ENCODE results near the gene EML1.
A peak's percentile ranks its signal among the peaks of the same experiment; 100 is the strongest.

Gene EML1

DNA sequence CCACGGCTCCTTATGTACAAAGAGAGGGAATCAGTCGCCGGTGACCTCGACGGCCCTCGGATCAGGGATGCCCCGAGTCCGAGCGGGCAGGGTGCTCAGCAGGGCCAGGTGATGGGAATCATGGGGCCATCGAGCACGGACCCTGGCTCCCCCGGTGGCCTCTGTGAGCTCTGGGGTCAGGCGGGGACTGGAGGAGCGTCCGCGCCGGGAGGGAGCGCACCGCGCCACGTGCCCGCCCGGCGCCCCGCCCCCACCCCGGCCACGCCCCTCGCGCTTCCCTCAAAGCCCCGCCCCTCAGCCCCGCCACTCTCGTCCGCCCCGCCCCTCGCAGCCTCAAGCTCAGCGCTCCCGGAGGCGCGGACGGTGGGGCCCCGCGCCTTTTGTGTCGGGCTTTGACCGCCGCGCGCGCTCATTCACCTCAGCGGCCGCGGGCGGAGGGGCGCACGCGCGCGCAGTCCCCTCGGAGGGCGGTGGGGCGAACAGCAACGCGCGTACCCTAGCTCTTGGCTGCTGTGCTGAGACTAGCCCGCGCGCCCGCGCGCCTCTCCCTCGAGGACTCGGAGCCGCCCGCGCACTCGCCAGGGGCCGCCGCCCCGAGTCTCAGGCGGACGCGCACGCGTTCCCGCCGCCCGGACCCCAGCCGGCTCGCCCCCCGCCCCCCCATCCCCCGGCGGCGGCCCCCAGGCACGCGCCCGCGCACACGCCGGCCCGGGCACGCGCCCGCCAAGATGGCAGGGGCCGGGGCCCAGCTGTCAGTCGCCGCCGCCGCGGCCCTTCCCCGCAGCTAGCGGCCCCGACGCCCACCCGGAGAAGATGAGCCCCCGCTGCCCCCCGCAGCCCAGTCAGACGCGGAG lies 178.1 kb downstream of the EML1 start:
- peak; percentile 47 for DNase-seq

DNA sequence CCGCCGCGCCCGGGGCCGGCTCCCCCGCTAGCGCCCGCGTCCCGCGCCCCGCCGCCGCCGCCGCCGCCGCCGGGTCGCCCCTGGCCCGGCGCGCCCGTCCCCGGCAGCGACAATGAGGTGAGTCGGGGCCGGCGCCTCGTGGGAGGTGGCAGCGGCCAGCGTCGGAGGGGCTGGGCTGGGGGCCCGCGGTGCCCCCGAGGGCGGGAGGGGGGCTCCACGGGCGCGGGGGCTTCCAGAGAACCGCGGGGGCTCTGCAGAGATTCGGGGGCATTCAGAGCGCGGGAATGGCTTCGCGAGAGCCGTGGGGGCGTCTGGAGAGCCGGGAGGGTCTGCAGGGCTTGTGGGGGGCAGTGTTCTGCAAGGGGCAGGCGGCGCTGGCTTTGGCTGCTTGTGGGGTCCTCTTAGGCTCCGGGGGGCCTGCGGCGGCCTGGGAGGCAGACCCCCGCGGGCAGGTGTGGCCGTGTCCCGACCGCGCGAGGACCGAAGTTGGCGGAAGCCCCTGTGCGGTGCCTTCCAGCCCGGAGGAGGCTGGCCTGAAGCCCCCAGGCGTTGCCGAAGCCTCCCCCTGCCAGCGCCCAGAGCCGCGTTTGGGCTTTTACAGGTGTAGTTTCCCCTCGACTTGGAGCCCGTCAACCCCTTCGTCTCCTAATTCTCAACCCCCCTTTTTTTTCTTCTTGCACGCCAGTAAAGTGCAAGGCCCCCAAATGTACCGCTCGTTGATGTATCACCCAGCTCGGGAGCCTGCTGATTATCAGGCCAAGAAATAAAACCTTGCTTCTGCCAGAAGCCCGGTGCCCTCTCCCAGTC lies 178.9 kb downstream of the EML1 start:
- no peak for DNase-seq

DNA sequence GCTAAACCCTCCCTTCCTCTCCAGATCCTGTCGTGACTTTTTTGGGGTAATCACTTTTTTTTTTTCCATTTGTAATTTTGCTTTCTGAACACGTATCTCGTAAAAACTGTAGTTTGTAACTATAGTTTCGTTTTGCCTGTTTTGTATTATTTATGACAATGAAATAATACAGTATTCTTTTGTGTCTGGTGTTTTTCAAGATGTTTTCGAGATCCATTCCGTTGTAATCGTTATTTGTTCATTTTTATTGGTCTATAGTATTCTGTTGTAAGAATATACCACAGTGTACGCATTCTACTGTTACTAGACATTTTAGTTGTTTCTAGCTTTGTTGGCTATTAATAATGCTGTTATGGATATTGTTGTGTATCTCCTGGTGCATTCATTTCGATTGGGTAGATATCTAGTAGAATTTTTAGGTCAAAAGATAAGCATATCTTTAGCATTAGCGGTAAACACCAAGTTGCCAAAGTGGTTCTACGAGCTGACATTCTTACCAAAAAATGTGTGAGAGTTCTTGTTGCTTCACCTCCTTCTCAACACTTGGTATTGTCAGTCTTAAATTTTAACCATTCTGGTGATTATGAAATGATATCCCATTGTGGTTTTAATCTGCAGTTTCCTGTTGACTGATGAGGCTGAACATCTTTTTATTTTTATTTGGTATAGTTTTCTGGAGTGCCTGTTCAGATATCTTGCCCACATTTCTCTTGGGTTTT lies 179.7 kb downstream of the EML1 start:
- DNase-seq, result no peak

DNA sequence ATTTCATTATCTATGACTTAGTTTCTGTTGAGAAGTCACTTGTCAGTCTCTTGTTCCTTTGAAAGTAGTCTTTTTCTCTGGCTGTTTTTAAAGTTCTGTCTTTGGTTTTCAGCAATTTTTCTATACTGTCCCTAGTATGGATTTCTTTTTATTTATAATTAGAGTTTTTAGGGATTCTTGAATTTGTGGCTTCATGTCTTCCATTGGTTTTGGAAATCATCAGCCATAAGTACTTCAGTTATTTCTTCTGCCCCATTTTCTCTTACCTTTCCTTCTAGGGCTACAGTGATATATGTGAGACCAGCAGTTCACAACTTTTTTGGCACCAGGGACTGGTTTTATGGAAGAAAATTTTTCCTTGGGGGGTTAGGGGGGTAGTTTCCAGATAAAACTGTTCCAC lies 182.0 kb downstream of the EML1 start:
- DNase-seq, result no peak

DNA sequence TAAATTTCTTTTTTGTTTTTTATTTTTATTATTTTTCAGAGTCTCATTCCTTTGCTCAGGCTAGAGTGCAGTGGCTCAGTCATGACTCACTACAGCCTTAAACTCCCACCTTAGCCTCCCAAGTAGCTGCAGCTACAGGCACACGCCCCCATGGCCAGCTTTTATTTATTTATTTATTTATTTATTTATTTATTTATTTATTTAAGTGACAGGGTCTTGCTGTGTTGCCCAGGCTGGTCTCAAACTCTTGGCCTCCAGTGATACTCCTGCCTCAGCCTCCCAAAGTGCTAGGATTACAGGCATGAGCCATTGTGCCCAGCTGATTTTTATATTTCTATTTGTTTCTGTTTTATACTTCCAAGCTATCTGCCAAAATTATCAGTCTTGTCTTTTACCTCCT lies 182.8 kb downstream of the EML1 start:
- DNase-seq, result no peak

DNA sequence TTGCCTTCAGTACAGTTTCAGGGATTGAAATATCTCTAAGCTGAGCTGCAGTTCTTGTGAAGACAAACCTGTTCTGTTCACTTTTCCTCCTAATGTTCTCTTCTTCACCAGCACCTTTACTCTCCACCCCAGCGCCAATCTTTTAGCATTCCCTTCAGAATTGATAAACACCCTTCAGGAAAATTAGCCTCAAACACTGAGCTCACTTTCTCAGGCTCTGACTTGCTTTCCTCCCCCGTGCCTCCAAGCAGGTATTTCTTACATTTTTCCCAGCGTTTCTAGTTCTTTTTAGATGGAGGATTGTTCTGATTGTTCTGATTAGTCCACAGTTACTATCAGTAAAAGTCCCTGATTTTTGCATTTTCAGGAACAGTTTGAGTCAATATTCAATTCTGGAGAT lies 183.5 kb downstream of the EML1 start:
- DNase-seq, result no peak

DNA sequence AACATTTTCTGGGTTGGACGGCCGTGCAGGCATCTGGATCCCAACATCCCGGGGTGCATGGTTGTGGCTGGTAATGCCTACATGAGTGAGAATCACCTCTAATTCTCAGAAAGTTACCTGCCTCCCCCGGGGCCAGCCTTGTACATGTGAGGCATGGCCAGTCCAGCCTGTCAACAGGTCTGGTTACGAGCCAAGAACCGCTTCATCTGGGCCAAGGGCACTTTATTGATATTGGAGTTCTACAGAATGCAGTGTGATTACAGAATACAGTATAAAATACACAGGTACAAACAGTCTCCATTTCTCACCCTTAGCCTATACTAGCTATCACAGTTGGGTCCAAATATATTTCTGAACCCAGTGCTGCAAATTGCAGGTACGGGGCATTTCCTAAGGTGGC lies 187.1 kb downstream of the EML1 start:
- no peak for DNase-seq

DNA sequence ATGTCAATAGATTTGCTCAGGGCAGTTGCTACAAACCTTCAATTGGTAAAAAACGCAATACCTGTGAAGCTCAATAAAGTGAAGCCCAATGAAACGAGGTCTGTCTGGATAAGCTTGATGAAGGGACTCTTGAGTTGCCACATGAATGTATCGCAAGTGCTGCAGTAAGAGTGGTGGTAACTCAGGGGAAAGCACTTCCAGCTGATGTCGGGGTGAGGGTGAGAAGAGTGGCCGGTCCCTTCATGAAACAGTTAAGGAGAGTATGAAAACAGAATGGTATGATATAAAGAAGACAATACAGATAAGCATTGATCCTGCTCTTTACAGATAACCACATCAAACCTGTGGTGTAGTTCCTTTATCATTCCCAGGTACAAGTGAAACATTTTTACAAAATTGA lies 188.6 kb downstream of the EML1 start:
- DNase-seq, result no peak

DNA sequence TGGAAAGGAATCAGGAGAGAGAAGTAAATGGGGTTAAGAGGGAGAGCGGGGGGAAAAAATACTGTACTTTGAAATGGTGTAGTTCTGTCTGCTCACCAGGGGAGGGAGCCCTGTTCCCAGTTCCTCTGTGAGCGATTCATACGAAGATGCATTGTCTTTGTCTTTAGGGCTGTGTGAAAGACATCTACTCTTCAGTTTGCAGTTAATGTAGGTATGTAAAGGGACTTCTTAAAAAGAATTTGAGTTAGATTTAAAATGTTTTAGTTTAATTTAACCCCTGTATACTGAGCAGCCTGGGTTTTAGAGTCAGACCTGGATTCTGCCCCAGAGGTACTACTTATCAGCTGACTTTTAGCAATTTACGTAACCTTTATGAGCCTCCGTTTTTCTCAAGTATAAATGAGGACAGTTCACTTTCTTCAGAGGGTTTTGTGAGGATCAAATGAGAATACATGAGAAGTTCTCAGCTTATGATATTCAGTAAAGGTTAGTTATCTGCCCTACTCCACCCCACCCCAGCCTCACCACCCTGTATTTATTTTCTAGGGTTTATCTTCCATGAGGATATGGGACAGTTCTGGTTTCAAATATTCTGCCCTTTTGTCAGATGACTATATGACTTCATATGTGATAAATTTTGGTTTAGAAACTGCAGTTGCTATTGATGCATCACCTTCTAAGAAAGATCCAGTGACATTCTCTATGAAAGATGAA lies 189.5 kb downstream of the EML1 start:
- no peak for DNase-seq

DNA sequence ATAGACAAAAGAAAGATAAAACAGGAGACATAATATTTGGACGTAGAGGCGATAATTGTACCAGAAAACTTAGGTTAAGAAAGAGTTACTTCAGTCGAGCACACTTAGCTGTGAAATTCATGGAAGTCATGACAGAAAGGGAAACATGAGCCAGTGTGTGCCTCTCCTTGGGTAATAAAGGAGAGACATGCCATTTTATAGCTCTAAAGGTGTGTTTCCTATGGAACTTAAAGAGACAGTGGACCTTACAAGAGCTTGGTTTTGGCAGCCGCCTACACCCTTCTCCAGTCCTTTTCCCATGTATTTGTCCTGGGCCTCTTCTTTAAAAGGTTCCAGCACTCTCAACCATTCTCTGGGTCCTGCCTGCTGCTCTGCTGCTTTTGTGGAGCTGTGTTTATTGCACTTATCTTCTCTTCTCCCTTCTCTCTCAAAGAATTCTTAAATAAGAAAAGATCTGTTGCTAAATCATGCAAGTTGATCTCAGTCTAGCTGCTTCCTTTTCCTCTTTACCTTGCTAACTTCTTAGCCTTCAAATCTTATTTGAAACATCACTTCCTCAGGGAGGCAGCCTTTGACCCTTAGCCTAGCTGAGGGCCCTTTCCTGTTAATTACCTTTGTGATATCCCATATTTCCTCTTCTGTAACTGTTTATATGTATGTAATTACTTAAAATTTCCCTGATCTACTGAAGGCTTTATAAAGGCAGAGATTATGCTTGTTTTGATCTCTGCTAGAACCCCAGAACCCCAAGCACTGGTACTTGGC lies 190.2 kb downstream of the EML1 start:
- no peak for DNase-seq

DNA sequence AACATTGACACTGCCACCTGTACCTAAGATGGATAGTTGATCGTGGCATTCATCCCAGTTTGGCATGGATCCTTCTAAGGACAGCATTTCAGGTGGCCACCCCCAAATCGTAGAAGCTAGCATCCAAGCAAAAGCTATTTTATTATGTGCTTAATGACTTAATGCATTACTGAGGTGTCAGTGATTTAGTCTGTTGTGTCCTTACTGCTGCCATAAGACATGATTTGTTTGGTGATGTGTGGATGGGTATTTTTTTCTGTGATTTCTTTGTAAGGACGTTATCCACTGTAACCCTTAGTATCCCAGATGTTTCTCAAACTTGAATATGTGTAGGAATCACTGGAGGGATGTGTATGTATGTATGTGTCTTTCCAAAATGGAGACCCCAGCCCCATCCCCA lies 190.8 kb downstream of the EML1 start:
- DNase-seq, result no peak

DNA sequence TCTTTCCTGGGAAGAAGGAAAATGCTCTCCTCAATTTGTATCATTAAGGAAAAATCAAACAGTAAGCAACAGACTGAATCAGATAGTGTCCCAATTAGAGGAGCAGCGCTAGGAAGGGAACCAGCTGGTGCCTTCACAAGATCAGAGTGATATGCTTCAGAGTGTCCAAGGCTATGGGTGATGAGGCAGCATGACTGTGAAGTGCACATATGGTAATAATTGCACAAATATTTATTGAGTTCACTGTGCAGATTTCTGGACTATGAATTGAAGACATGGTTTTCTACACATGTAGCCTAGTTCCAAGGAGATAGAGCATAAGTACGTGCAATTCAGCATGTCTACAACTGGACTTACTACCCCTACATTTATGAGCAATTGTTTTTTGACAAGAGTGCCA lies 193.2 kb downstream of the EML1 start:
- no peak for DNase-seq

DNA sequence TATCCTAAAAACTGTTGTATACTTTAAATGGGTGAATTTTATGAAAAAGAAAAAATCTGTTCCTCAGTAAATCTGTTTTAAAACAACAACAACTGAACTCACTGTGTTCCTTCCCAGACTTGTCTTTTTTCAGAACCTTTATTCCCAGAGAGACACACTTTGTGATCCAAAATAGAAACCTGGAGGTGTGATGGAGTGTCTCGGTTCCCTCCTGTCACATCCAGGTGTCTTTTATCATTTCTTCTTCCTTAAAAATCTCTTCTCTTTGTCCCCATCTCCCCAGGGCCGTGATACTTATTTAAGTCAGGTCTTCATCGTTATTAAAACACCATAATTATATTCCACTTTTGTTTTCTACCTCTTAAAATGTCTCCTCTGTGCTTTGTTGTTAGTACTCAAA lies 195.8 kb downstream of the EML1 start:
- DNase-seq, result no peak

DNA sequence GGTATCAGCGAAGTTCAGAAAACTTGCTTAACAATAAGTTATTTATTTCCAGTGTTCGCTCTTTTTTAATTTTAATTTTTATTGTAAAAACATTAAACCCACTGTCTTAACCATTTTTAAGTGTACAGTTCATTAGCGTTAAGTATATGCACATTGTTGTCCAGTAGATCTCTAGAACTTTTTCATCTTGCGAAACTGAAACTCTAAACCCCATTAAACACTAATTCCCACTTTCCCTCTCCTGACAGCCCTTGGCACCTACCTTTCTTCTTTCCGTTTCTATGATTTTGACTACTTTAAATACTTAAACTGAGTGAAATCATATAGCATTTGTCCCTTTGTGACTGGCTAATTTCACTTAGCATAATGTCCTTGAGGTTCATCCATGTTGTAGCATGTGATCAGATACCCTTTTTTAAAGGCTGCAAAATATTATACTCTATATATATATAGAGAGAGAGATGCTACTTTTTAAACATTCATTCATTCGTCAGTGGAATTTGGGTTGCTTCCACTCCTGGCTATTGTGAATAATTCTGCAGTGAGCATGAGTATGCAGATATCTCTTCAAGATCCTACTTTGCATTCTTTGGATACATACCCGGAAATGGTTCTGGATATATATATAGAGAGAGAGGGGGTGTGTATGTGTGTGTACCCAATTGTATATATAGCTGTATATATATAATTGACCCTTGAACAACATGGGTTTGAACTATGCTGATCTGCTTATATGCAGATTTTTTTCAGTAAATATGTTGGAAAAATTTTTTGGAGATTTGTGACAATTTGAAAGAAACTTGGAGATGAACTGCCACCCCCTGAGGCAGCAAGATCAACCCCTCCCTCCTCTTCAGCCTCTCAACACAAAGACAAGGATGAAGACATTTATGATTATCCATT lies 197.3 kb downstream of the EML1 start:
- DNase-seq, result no peak

DNA sequence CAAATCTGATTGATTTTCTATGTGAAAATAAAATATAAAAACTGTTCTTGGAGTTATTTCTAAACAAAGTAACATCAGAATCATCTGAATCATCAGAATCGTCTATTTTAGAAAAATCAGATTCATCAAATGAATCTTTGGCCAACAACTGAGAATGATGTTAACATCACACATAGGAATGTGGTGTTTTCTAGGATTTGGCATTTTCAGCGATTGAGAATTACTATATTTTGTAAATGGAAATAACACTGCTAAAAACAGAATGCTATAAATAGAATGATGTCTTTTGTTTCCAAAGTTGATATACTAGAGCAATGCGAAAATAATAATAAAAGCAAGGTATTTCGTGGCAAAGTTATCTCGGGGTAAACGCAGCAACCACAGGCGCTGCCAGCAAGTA lies 198.1 kb downstream of the EML1 start:
- no peak for DNase-seq

Data from NCI-H524 treated with DMSO at 0.1 percent for 48 hours (cell line).